ENCODE measurements around the gene PLA2G2C. TPM values are rescaled to one million over a fixed set of nuclear protein-coding genes. Genes with fewer than 3 reads are reported as not detected.
"Not testable (repeated sequence)": the region's sequence is repeated elsewhere in the genome, so short reads cannot be mapped to it uniquely, and the experiment has no call there.

The PLA2G2C gene
- total RNA-seq: 0.44 and 0.65 TPM in 2 replicates

DNA sequence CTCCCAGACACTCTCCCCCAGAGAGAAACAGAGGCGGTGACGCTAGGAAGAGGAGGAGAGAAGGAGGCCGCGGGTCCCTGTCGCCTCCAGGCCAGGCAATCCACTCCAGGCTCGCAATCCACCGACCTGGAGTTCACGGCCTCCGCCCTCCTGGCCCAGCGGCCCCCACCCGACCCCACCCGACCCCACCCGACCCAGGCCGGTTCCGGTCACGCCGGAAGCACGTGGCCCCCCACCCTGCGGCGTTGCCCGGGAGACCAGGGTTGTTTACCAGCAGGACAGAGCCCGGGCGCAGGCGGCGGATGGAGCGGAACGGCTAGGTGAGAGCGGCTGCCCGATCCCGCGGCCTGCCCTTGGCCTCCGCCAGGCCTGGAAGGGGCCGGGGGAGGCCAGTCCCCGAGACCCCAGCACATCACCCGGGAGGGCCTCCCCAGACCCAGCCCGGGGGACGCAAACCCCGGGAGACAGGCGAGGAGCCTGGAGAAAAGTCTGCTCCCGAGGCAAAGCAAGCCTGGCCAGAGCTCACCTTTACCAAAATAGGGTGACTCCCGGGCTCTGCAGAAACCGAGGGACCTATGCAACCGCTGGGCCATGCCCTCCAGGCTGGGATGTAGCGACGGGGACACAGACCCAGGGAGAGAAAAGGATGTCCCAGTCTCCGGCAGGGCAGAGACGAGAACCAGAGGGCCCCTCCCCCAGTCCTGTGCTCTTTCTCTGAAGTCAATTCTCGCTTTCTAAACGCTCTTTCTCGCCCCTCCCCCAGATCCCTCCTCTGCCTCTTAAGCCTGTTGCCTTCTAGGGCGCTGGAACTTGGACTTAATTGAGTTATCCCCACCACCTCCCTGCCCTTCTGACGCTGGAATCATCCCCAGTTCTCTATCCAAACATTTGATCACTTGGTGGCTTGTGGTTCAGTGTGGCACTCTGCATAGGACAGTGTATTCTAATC, at the start of gene PLA2G2C, which contains the start of gene UBXN10:
TSS of gene PLA2G2C (minus strand) at position 685 of the 949 bp plus-strand sequence. CDS start 9,155 bp downstream, outside the sequence.
TSS of gene UBXN10 (plus strand) at position 263 of the 949 bp plus-strand sequence. CDS start 4,466 bp downstream, outside the sequence.
- Mint-ChIP-seq H3K27ac (peak within 1 kb of the TSS; percentile 90), H3K36me3 (ENCODE audit: low read depth) (peaks cover 10% of the 10 kb centered on the region), H3K9me3 (no peaks in the 10 kb centered on the region), H3K27me3 (ENCODE audit: insufficient read depth) (peaks cover 11% of the 10 kb centered on the region), H3K4me1 (ENCODE audit: low read depth) (peaks cover 63% of the 10 kb centered on the region), H3K4me3 (peak within 1 kb of the TSS; percentile 86)
- intact Hi-C loops (cut with micrococcal nuclease): loop anchor here (1.0 to 10.0 kb wide), 8 partner anchors 9 to 1234 kb away; partner anchors contain the start of gene PINK1
- peak; percentile 64 for DNase-seq (ENCODE audit: low spot score)

DNA sequence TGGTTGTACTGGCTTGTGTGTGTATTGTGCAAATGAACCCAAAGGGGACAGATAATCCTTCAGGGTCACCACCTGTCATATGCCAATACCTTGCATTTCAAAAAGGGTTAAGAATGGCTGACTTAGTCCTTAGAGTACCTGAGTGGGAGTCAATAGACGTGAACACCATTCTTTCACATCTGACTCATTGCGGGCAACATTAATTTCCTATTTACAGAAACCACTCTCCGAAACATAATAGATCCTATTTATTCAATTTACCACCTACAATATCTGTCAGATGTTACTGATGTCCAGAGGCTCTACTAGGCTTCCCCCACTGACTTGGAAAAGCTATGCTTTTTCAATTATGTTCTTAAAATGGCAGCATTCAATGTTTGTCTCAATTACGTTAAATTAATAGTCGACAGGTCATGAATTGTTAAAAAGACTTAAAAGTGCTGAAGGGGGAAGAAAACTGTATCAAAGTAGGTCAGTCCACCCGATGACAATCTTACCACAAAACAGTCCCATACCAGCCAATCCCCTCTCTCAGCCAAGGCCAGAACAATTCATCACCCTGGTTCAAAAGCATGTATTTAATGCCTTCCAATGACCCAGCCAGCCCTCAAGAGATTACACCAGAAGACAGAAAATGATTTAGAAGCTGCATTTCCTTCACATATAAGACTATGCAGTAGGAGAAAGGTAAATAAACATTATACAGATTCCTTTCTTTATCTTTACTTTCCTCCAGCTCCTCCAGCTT, 48.6 kb upstream of the PLA2G2C start:
- Mint-ChIP-seq H3K9me3 (no peaks in the 10 kb centered on the region), H3K4me1 (ENCODE audit: low read depth) (no peaks in the 10 kb centered on the region), H3K27me3 (ENCODE audit: insufficient read depth) (peaks cover 36% of the 10 kb centered on the region), H3K27ac (no peak overlapping the region), H3K4me3 (no peak overlapping the region), H3K36me3 (ENCODE audit: low read depth) (no peaks in the 10 kb centered on the region)
- DNase-seq (ENCODE audit: low spot score): no peak
- intact Hi-C loops (cut with micrococcal nuclease): no loop called here

DNA sequence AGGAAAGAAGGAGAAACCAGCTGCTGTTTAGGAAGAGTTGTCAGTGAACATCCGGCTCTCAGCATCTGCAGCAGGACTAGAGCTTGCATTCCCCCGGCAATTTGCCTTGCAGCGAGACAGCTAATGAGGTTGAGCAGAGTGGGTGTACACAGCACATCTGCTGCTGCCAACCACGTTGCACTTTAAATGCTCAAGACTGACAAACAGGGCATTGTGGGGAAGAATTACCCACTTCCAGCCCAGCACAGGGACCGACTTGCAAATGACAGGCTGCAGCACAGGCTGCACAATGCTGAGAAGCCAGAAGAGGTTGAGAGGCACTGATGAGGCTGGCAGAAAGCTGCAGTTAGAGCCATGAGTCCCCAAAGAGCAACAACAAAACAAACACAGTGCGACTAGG, 47.5 kb upstream of the PLA2G2C start:
- no peaks in the 10 kb centered on the region for H3K4me1 Mint-ChIP-seq (ENCODE audit: low read depth)
- H3K27ac Mint-ChIP-seq: no peak overlapping the region
- intact Hi-C loops (cut with micrococcal nuclease): loop anchor here (1.0 kb wide), 1 partner anchor 259 kb away; no protein-coding TSS in a partner anchor
- no peaks in the 10 kb centered on the region for H3K36me3 Mint-ChIP-seq (ENCODE audit: low read depth)
- H3K27me3 Mint-ChIP-seq (ENCODE audit: insufficient read depth): peaks cover 36% of the 10 kb centered on the region
- H3K9me3 Mint-ChIP-seq: no peaks in the 10 kb centered on the region
- DNase-seq (ENCODE audit: low spot score): no peak
- no peak overlapping the region for H3K4me3 Mint-ChIP-seq

GRCh38 chr1:20233394-20233793, 47.1 kb upstream of the PLA2G2C start:
- intact Hi-C loops (cut with micrococcal nuclease): loop anchor here (1.0 kb wide), 1 partner anchor 260 kb away; no protein-coding TSS in a partner anchor
- peaks cover 36% of the 10 kb centered on the region for H3K27me3 Mint-ChIP-seq (ENCODE audit: insufficient read depth)
- H3K9me3 Mint-ChIP-seq: no peaks in the 10 kb centered on the region
- H3K4me3 Mint-ChIP-seq: no peak overlapping the region
- H3K27ac Mint-ChIP-seq: no peak overlapping the region
- H3K4me1 Mint-ChIP-seq (ENCODE audit: low read depth): no peaks in the 10 kb centered on the region
- no peak for DNase-seq (ENCODE audit: low spot score)
- no peaks in the 10 kb centered on the region for H3K36me3 Mint-ChIP-seq (ENCODE audit: low read depth)

DNA sequence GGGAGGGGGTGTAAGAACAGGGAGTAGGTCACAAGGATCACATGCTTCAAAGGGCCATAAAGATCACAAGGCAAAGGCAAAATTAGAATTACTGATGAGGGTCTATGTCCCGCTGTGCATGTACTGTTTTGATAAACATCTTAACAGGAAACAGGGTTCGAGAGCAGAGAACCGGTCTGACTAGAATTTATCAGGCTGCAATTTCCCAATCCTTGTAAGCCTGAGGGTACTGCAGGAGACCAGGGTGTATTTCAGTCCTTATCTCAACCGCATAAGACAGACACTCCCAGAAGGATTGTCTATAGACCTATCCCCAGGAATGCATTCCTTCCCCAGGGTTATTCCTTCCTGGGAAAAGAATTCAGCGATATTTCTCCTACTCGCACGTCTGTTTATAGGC, 46.2 kb upstream of the PLA2G2C start:
- H3K9me3 Mint-ChIP-seq; DNase-seq (ENCODE audit: low spot score); H3K4me3 Mint-ChIP-seq; H3K27ac Mint-ChIP-seq; H3K36me3 Mint-ChIP-seq (ENCODE audit: low read depth); intact Hi-C loops (cut with micrococcal nuclease); H3K4me1 Mint-ChIP-seq (ENCODE audit: low read depth): not testable (repeated sequence)
- peaks cover 37% of the 10 kb centered on the region for H3K27me3 Mint-ChIP-seq (ENCODE audit: insufficient read depth)

DNA sequence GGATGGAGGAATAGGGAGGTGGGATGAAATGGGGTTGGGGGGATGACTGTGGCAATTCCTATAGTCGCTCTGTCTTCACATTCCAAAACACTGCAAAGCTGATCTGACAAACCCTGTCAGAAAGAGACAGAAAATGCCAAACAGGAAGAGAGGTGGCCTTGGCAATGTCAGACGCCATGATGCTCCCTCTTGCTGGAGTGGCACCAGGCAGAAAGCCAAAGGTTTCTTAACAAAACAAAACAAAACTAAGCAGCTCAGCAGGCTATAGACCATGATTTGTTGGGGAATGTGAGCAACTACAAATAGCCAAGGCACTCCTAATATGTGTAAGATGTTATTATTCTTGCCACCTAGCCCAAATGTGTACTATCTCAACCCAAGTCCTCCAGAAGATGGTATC, 42.9 kb upstream of the PLA2G2C start:
- intact Hi-C loops (cut with micrococcal nuclease): no loop called here
- Mint-ChIP-seq H3K36me3 (ENCODE audit: low read depth) (no peaks in the 10 kb centered on the region), H3K9me3 (no peaks in the 10 kb centered on the region), H3K27me3 (ENCODE audit: insufficient read depth) (peaks cover 32% of the 10 kb centered on the region), H3K4me3 (no peak overlapping the region), H3K27ac (no peak overlapping the region), H3K4me1 (ENCODE audit: low read depth) (no peaks in the 10 kb centered on the region)
- DNase-seq (ENCODE audit: low spot score): no peak

- Mint-ChIP-seq H3K4me1 (ENCODE audit: low read depth) (no peaks in the 10 kb centered on the region), H3K27me3 (ENCODE audit: insufficient read depth) (peaks cover 34% of the 10 kb centered on the region), H3K27ac (no peak overlapping the region), H3K4me3 (no peak overlapping the region), H3K36me3 (ENCODE audit: low read depth) (no peaks in the 10 kb centered on the region), H3K9me3 (no peaks in the 10 kb centered on the region)
- intact Hi-C loops (cut with micrococcal nuclease): no loop called here
- DNase-seq (ENCODE audit: low spot score): no peak
Measured at GRCh38 chr1:20228314-20228825, 42.1 kb upstream of the PLA2G2C start.

DNA sequence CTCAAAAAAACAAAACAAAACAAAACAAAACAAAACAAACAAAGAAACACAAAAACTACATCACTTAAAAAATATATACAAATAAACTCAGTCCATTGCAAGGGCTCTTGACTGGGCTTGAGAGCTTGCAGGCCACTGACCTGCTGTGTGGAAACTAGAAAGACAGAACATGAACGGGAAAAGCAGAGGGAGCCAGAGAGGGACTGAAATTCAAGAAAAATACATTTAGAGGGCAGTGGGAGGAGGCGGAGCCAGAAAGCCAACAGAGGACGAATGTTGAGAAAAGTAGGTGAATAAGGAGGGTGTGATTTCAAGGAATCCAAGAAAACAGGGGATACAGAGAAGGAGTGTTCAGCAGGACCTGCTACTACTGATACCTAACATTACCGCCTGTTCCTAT, 41.4 kb upstream of the PLA2G2C start:
- Mint-ChIP-seq H3K27ac (no peak overlapping the region), H3K36me3 (ENCODE audit: low read depth) (no peaks in the 10 kb centered on the region), H3K9me3 (no peaks in the 10 kb centered on the region), H3K4me1 (ENCODE audit: low read depth) (no peaks in the 10 kb centered on the region), H3K27me3 (ENCODE audit: insufficient read depth) (peaks cover 33% of the 10 kb centered on the region), H3K4me3 (no peak overlapping the region)
- DNase-seq (ENCODE audit: low spot score): no peak
- intact Hi-C loops (cut with micrococcal nuclease): no loop called here

DNA sequence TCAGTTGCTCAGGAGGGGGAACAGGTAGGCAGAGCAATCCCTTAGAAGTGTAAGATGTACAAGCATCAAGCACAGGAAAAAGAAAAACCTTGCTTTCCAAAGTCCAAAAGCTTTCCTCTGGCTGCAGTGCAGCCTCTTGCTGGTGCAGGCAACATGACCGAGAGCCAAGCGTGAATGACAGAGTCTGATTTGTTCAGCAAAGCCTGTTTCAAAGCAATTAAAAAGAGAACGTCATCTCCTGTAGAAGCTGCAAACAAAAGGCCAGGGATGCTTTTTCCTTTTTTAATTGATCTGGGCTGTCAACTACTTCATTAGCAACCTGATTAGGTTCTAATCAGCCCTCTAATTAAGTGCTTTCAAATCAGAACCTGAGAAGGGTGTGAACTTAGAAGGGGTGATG, 38.2 kb upstream of the PLA2G2C start:
- intact Hi-C loops (cut with micrococcal nuclease): no loop called here
- H3K4me1 Mint-ChIP-seq (ENCODE audit: low read depth): no peaks in the 10 kb centered on the region
- no peaks in the 10 kb centered on the region for H3K36me3 Mint-ChIP-seq (ENCODE audit: low read depth)
- H3K27ac Mint-ChIP-seq: no peak overlapping the region
- H3K27me3 Mint-ChIP-seq (ENCODE audit: insufficient read depth): peaks cover 34% of the 10 kb centered on the region
- DNase-seq (ENCODE audit: low spot score): no peak
- H3K9me3 Mint-ChIP-seq: no peaks in the 10 kb centered on the region
- H3K4me3 Mint-ChIP-seq: no peak overlapping the region

GRCh38 chr1:20223551-20224419, 37.5 kb upstream of the PLA2G2C start:
- no peaks in the 10 kb centered on the region for H3K4me1 Mint-ChIP-seq (ENCODE audit: low read depth)
- H3K9me3 Mint-ChIP-seq: no peaks in the 10 kb centered on the region
- DNase-seq (ENCODE audit: low spot score): no peak
- no peak overlapping the region for H3K4me3 Mint-ChIP-seq
- no peaks in the 10 kb centered on the region for H3K36me3 Mint-ChIP-seq (ENCODE audit: low read depth)
- peaks cover 34% of the 10 kb centered on the region for H3K27me3 Mint-ChIP-seq (ENCODE audit: insufficient read depth)
- H3K27ac Mint-ChIP-seq: no peak overlapping the region
- intact Hi-C loops (cut with micrococcal nuclease): no loop called here

- Mint-ChIP-seq H3K4me3 (no peak overlapping the region), H3K27ac (no peak overlapping the region), H3K36me3 (ENCODE audit: low read depth) (no peaks in the 10 kb centered on the region), H3K27me3 (ENCODE audit: insufficient read depth) (peaks cover 35% of the 10 kb centered on the region), H3K9me3 (no peaks in the 10 kb centered on the region), H3K4me1 (ENCODE audit: low read depth) (no peaks in the 10 kb centered on the region)
- intact Hi-C loops (cut with micrococcal nuclease): no loop called here
- no peak for DNase-seq (ENCODE audit: low spot score)
Measured at GRCh38 chr1:20223106-20223505, 36.8 kb upstream of the PLA2G2C start.

GRCh38 chr1:20220036-20220435, 33.7 kb upstream of the PLA2G2C start:
- H3K36me3 Mint-ChIP-seq (ENCODE audit: low read depth): no peaks in the 10 kb centered on the region
- no peak for DNase-seq (ENCODE audit: low spot score)
- H3K27me3 Mint-ChIP-seq (ENCODE audit: insufficient read depth): peaks cover 34% of the 10 kb centered on the region
- intact Hi-C loops (cut with micrococcal nuclease): no loop called here
- H3K9me3 Mint-ChIP-seq: no peaks in the 10 kb centered on the region
- H3K4me1 Mint-ChIP-seq (ENCODE audit: low read depth): no peaks in the 10 kb centered on the region
- no peak overlapping the region for H3K27ac Mint-ChIP-seq
- no peak overlapping the region for H3K4me3 Mint-ChIP-seq
